Hepatocyte (in vitro differentiated cells): ENCODE measurements around the gene SLIT1. TPM values are rescaled to one million over a fixed set of nuclear protein-coding genes. Genes with fewer than 3 reads are reported as not detected.
A peak's percentile ranks its signal among the peaks of the same experiment; 100 is the strongest.

ENCODE experiments used
- DNase-seq: peaks from one replicate; pipeline ENCODE4 v3.0.0-alpha.2; 2016; ENCODE audit warnings: low spot score
- H2AFZ ChIP-seq: fragments of 200-600 bp; sonication (generic); 2 replicates; pipeline ENCODE4 v1.6.0; 2016; ENCODE audit warnings: antibody characterized with exemption, mild to moderate bottlenecking
- H3K27ac ChIP-seq: fragments of 200-600 bp; sonication (generic); 2 replicates; pipeline ENCODE4 v1.5.1; 2016; ENCODE audit warnings: mild to moderate bottlenecking
- H3K27me3 ChIP-seq: fragments of 200-600 bp; sonication (generic); 2 replicates; pipeline ENCODE4 v1.6.1; 2016
- H3K36me3 ChIP-seq: fragments of 200-600 bp; sonication (generic); replicated peaks from 2 replicates; pipeline ENCODE4 v1.5.1; 2016; ENCODE audit warnings: low read depth; ENCODE audit not compliant: insufficient read depth
- H3K4me1 ChIP-seq: fragments of 200-600 bp; sonication (generic); 2 replicates; pipeline ENCODE4 v1.5.1; 2016; ENCODE audit warnings: mild to moderate bottlenecking, moderate library complexity; ENCODE audit not compliant: insufficient read depth
- H3K4me2 ChIP-seq: fragments of 200-600 bp; sonication (generic); 2 replicates; pipeline ENCODE4 v1.6.0; 2016
- H3K4me3 ChIP-seq: fragments of 200-600 bp; sonication (generic); 2 replicates; pipeline ENCODE4 v1.5.1; 2016; ENCODE audit warnings: mild to moderate bottlenecking
- H3K79me2 ChIP-seq: fragments of 200-600 bp; sonication (generic); 2 replicates; pipeline ENCODE4 v1.6.0; 2017; ENCODE audit warnings: mild to moderate bottlenecking
- H3K9me2 ChIP-seq: fragments of 200-600 bp; sonication (generic); replicated peaks from 2 replicates; pipeline ENCODE4 v1.6.0; 2017; ENCODE audit warnings: mild to moderate bottlenecking; ENCODE audit not compliant: insufficient read depth
- H3K9me3 ChIP-seq: fragments of 200-600 bp; sonication (generic); 2 replicates; pipeline ENCODE4 v1.5.1; 2016; ENCODE audit warnings: low read depth, mild to moderate bottlenecking
- H4K20me1 ChIP-seq: fragments of 200-600 bp; sonication (generic); 2 replicates; pipeline ENCODE4 v1.6.0; 2016; ENCODE audit warnings: mild to moderate bottlenecking; ENCODE audit not compliant: insufficient read depth, poor library complexity, severe bottlenecking
- CTCF ChIP-seq: fragments of 200-600 bp; sonication (generic); IDR thresholded peaks from 2 replicates; pipeline ENCODE4 v1.5.1; 2016; ENCODE audit warnings: antibody characterized with exemption, mild to moderate bottlenecking; ENCODE audit not compliant: poor library complexity
- EZH2 ChIP-seq: fragments of 200-600 bp; sonication (generic); IDR thresholded peaks from 2 replicates; pipeline ENCODE4 v1.6.1; 2016; ENCODE audit warnings: antibody characterized with exemption, mild to moderate bottlenecking, borderline replicate concordance
- EZH2phosphoT487 ChIP-seq: fragments of 200-600 bp; sonication (generic); IDR thresholded peaks from one replicate; pipeline ENCODE4 v1.6.1; 2018; ENCODE audit warnings: antibody characterized with exemption, mild to moderate bottlenecking, low read depth, moderate library complexity; ENCODE audit not compliant: unreplicated experiment, severe bottlenecking
- WGBS: methylation state at CpG from one replicate; pipeline ENCODE4 v1.1.6; 2016; ENCODE audit warnings: low lambda C conversion rate; ENCODE audit errors: missing lambda C conversion rate; 5-methylcytosine and 5-hydroxymethylcytosine counted together
- polyA plus RNA-seq: library from polyadenylated mRNA; unstranded; fragments of >200 nt; fragmentation: Nextera tagmentation; extraction: Ambion mirVana; gene quantifications from 2 replicates; pipeline ENCODE4 v1.2.1, GENCODE V29; 2016
- total RNA-seq: library from RNA; depleted of rRNA; stranded (reverse); fragments of >200 nt; gene quantifications from 2 replicates; pipeline ENCODE4 v1.2.3, GENCODE V29; 2014

Gene SLIT1
- total and polyA plus RNA-seq, 2 experiments from 2014 or later: 0.47 to 0.65 TPM

GRCh38 chr10:97213431-97213830, 27.7 kb upstream of the SLIT1 start:
- Histone ChIP-seq H3K27me3 (no peaks in the 10 kb centered on the region), H3K27ac (no peak overlapping the region), H3K79me2 (no peaks in the 10 kb centered on the region), H3K9me2 (no peaks in the 10 kb centered on the region), H3K36me3 (no peaks in the 10 kb centered on the region), H2AFZ (no peak overlapping the region), H3K9me3 (no peaks in the 10 kb centered on the region), H3K4me3 (no peak overlapping the region), H3K4me1 (no peaks in the 10 kb centered on the region), H4K20me1 (no peaks in the 10 kb centered on the region), H3K4me2 (no peak overlapping the region)
- TF ChIP-seq EZH2 (no peak), EZH2phosphoT487 (no peak), CTCF (no peak)
- WGBS: 82% methylated on average over 9 of the region's 9 CpGs
- DNase-seq: no peak

GRCh38 chr10:97211229-97211628, 25.5 kb upstream of the SLIT1 start:
- DNase-seq: no peak
- TF ChIP-seq EZH2phosphoT487: no peak
- no peaks in the 10 kb centered on the region for H3K9me3 ChIP-seq
- H3K79me2 ChIP-seq: no peaks in the 10 kb centered on the region
- H4K20me1 ChIP-seq: no peaks in the 10 kb centered on the region
- WGBS: 96% methylated on average over 9 of the region's 9 CpGs
- H2AFZ ChIP-seq: no peak overlapping the region
- no peaks in the 10 kb centered on the region for H3K9me2 ChIP-seq
- H3K36me3 ChIP-seq: no peaks in the 10 kb centered on the region
- H3K27ac ChIP-seq: no peak overlapping the region
- no peaks in the 10 kb centered on the region for H3K4me1 ChIP-seq
- H3K27me3 ChIP-seq: no peaks in the 10 kb centered on the region
- no peak overlapping the region for H3K4me3 ChIP-seq
- H3K4me2 ChIP-seq: no peak overlapping the region

- no peak for TF ChIP-seq EZH2
- peak; percentile 92 for TF ChIP-seq CTCF
- TF ChIP-seq EZH2phosphoT487: no peak
- Histone ChIP-seq H3K79me2 (no peaks in the 10 kb centered on the region), H3K9me2 (no peaks in the 10 kb centered on the region), H3K27ac (no peak overlapping the region), H4K20me1 (no peaks in the 10 kb centered on the region), H3K27me3 (no peaks in the 10 kb centered on the region), H3K9me3 (no peaks in the 10 kb centered on the region), H3K4me1 (no peaks in the 10 kb centered on the region), H3K4me2 (no peak overlapping the region), H3K36me3 (no peaks in the 10 kb centered on the region), H2AFZ (no peak overlapping the region), H3K4me3 (no peak overlapping the region)
- DNase-seq: peak; percentile 73
- WGBS: 21% methylated on average over 8 of the region's 8 CpGs
These were observed 24.8 kb upstream of the SLIT1 start for GRCh38 chr10:97210543-97210960.

GRCh38 chr10:97207756-97208346, 22.1 kb upstream of the SLIT1 start:
- Histone ChIP-seq H3K4me1 (no peaks in the 10 kb centered on the region), H3K9me3 (no peaks in the 10 kb centered on the region)
- TF ChIP-seq EZH2 (no peak), CTCF (no peak), EZH2phosphoT487 (no peak)

More at GRCh38 chr10:97207756-97208346, 22.1 kb upstream of the SLIT1 start:
- Histone ChIP-seq H3K27ac (no peak overlapping the region), H3K36me3 (no peaks in the 10 kb centered on the region), H3K79me2 (no peaks in the 10 kb centered on the region), H3K27me3 (no peaks in the 10 kb centered on the region), H3K9me2 (no peaks in the 10 kb centered on the region), H4K20me1 (no peaks in the 10 kb centered on the region), H3K4me3 (no peak overlapping the region), H2AFZ (no peak overlapping the region), H3K4me2 (no peak overlapping the region)
- no peak for DNase-seq
- 53% methylated on average over 7 of the region's 7 CpGs for WGBS
